ENCODE results near the gene ITGA2B.

GRCh38 chr17:44409309-44410028 lies 20.0 kb upstream of the ITGA2B start:
- no peak for TF ChIP-seq EZH2phosphoT487 (IDR thresholded peaks at IDR 0.05; ENCODE audit: insufficient read depth, low read depth)
- no peak for TF ChIP-seq EZH2 (IDR thresholded peaks at IDR 0.05; ENCODE audit: insufficient read depth, poor library complexity, severe bottlenecking)

All from GM23248 (cell line).